OCI-LY7 (cell line): ENCODE measurements around the gene CERS4. TPM values are rescaled to one million over a fixed set of nuclear protein-coding genes. Genes with fewer than 3 reads are reported as not detected.
"Not testable (repeated sequence)": the region's sequence is repeated elsewhere in the genome, so short reads cannot be mapped to it uniquely, and the experiment has no call there.

Source experiments
- BruUV-seq: library from RNA; stranded (reverse); fragments of 400-500 nt; replicated peaks from 2 replicates; lab custom pipeline; 2021; lab: Mats Ljungman, UMichigan
- CTCF ChIA-PET: fragments of 300-600 bp; sonication (Branson Sonifier 250); formaldehyde crosslinking; loops from one replicate; lab custom pipeline; 2022; ENCODE audit warnings: antibody characterized with exemption; ENCODE audit not compliant: unreplicated experiment; lab: Charles Lee
- POLR2A ChIA-PET: fragments of 300-600 bp; sonication (Branson Sonifier 250); formaldehyde crosslinking; loops from one replicate; lab custom pipeline; 2022; ENCODE audit warnings: antibody characterized with exemption; lab: Charles Lee
- DNase-seq: peaks from one replicate; pipeline ENCODE4 v3.0.0-alpha.2; 2015; ENCODE audit warnings: low spot score
- H2AFZ ChIP-seq: fragments of 200-600 bp; sonication (generic), shearing (Covaris generic); 2 replicates; pipeline ENCODE4 v1.6.1; 2014; ENCODE audit warnings: mild to moderate bottlenecking, antibody characterized with exemption, low read length, moderate library complexity
- H3K27ac ChIP-seq: fragments of 200-600 bp; sonication (generic); 2 replicates; pipeline ENCODE4 v1.5.1; 2014; ENCODE audit warnings: mixed run types, low read depth, mild to moderate bottlenecking, moderate library complexity, low read length, inconsistent platforms; ENCODE audit not compliant: poor library complexity, severe bottlenecking
- H3K36me3 ChIP-seq: fragments of 200-600 bp; sonication (generic); 2 replicates; pipeline ENCODE4 v1.6.1; 2014; ENCODE audit warnings: mild to moderate bottlenecking, antibody characterized with exemption, low read length, moderate library complexity, mixed read lengths; ENCODE audit not compliant: insufficient read depth
- H3K4me1 ChIP-seq: fragments of 200-600 bp; sonication (generic); 2 replicates; pipeline ENCODE4 v1.5.1; 2014; ENCODE audit warnings: mild to moderate bottlenecking, low read length; ENCODE audit not compliant: insufficient read depth, poor library complexity, severe bottlenecking
- H3K4me2 ChIP-seq: fragments of 200-600 bp; sonication (generic); 2 replicates; pipeline ENCODE4 v1.6.1; 2014; ENCODE audit warnings: mild to moderate bottlenecking, low read length
- H3K4me3 ChIP-seq: fragments of 200-600 bp; sonication (generic); 2 replicates; pipeline ENCODE4 v1.5.1; 2014; ENCODE audit warnings: mild to moderate bottlenecking, low read depth, low read length; ENCODE audit not compliant: poor library complexity, severe bottlenecking
- H3K79me2 ChIP-seq: fragments of 200-600 bp; sonication (generic); 2 replicates; pipeline ENCODE4 v1.6.1; 2016; ENCODE audit warnings: low read depth, mild to moderate bottlenecking, low read length, moderate library complexity, mixed read lengths; ENCODE audit not compliant: insufficient read depth
- H3K9me2 ChIP-seq: fragments of 200-600 bp; sonication (generic); 2 replicates; pipeline ENCODE4 v1.6.1; 2016; ENCODE audit warnings: mild to moderate bottlenecking, low read length, mixed read lengths; ENCODE audit not compliant: insufficient read depth
- H3K9me3 ChIP-seq: fragments of 200-600 bp; sonication (generic); 2 replicates; pipeline ENCODE4 v1.6.1; 2014; ENCODE audit warnings: mild to moderate bottlenecking, mixed run types, low read length, mixed read lengths
- H4K20me1 ChIP-seq: fragments of 200-600 bp; sonication (generic); 2 replicates; pipeline ENCODE4 v1.6.1; 2014; ENCODE audit warnings: mild to moderate bottlenecking, antibody characterized with exemption, low read length, moderate library complexity, mixed read lengths; ENCODE audit not compliant: insufficient read depth
- CTCF ChIP-seq: fragments of 200-600 bp; sonication (generic); conservative IDR thresholded peaks from 2 replicates; pipeline ENCODE4 v1.5.1; 2014; ENCODE audit warnings: mild to moderate bottlenecking, antibody characterized with exemption, low read length, moderate library complexity, mixed read lengths
- EZH2phosphoT487 ChIP-seq: fragments of 200-600 bp; sonication (generic); IDR thresholded peaks from 2 replicates; pipeline ENCODE4 v1.6.1; 2018; ENCODE audit warnings: low read depth, borderline replicate concordance, mild to moderate bottlenecking, mixed run types, antibody characterized with exemption, low read length, moderate library complexity, mixed read lengths
- intact Hi-C: fragments of 100-400 bp; cut with micrococcal nuclease; formaldehyde crosslinking; loops from one replicate; pipeline ENCODE4 v1.10.0; 2022; ENCODE audit not compliant: unreplicated experiment
- total RNA-seq, 2 experiments: library from RNA; depleted of rRNA in 1 of 2; stranded (reverse); fragments of >200 nt in 1 of 2; shearing (Covaris generic) in 1 of 2; gene quantifications; 2 replicates each; pipeline ENCODE4 v1.2.3, GENCODE V29; 2014 to 2022

The CERS4 gene
- total RNA-seq, 2 experiments from 2014 or later: 36.8 to 54.9 TPM

GRCh38 chr19:8215783-8216182 lies 6.6 kb downstream of the CERS4 start:
- Histone ChIP-seq H3K36me3 (peaks cover 25% of the 10 kb centered on the region; the same call in 1 of the 2 replicates), H3K4me1 (peaks cover 51% of the 10 kb centered on the region), H2AFZ (no peak overlapping the region), H3K79me2 (peaks cover 30% of the 10 kb centered on the region; the same call in 1 of the 2 replicates), H3K9me2 (no peaks in the 10 kb centered on the region), H3K9me3 (no peaks in the 10 kb centered on the region), H3K27ac (no peak overlapping the region), H4K20me1 (no peaks in the 10 kb centered on the region), H3K4me3 (no peak overlapping the region), H3K4me2 (peak overlapping the region; percentile 28; the same call in 1 of the 2 replicates)
- intact Hi-C loops: no loop called here
- BruUV-seq: no TSS peak
- POLR2A ChIA-PET: no interaction called here
- CTCF ChIA-PET: no interaction called here
- no peak for TF ChIP-seq CTCF
- no peak for TF ChIP-seq EZH2phosphoT487
- DNase-seq: no peak

- Histone ChIP-seq H3K79me2 (peaks cover 24% of the 10 kb centered on the region; the same call in 1 of the 2 replicates), H2AFZ (no peak overlapping the region), H3K9me3 (no peaks in the 10 kb centered on the region), H3K9me2 (no peaks in the 10 kb centered on the region), H3K4me3 (no peak overlapping the region), H3K4me1 (peaks cover 46% of the 10 kb centered on the region), H3K4me2 (no peak overlapping the region), H3K36me3 (peaks cover 25% of the 10 kb centered on the region; the same call in 1 of the 2 replicates), H3K27ac (no peak overlapping the region), H4K20me1 (no peaks in the 10 kb centered on the region)
- TF ChIP-seq CTCF: no peak
- TF ChIP-seq EZH2phosphoT487: no peak
- no peak for DNase-seq
- intact Hi-C loops: no loop called here
- no TSS peak for BruUV-seq
- POLR2A ChIA-PET: no interaction called here
- CTCF ChIA-PET: no interaction called here
These were observed 7.2 kb downstream of the CERS4 start for GRCh38 chr19:8216357-8216756.

GRCh38 chr19:8218127-8218526 lies 9.0 kb downstream of the CERS4 start:
- H3K27ac ChIP-seq, intact Hi-C loops, DNase-seq, CTCF ChIA-PET, H3K4me2 ChIP-seq, H3K9me2 ChIP-seq, POLR2A ChIA-PET, BruUV-seq, H3K4me3 ChIP-seq, H4K20me1 ChIP-seq, H2AFZ ChIP-seq, H3K9me3 ChIP-seq: not testable (repeated sequence)
- Histone ChIP-seq H3K36me3 (peaks cover 25% of the 10 kb centered on the region; the same call in 1 of the 2 replicates), H3K4me1 (peaks cover 28% of the 10 kb centered on the region), H3K79me2 (peaks cover 11% of the 10 kb centered on the region; the same call in 1 of the 2 replicates)
